HEK293 (cell line): ENCODE measurements around the gene ESR2.

Experiments used
- CTCF ChIP-seq: fragments of 450-650 bp; formaldehyde crosslinking; IDR thresholded peaks from 2 replicates; pipeline ENCODE4 v1.5.1; 2016; ENCODE audit warnings: missing biosample characterization, missing genetic modification characterization
- GFI1B ChIP-seq: fragments of 450-650 bp; formaldehyde crosslinking; IDR thresholded peaks from 2 replicates; pipeline ENCODE4 v1.5.1; 2016; ENCODE audit warnings: missing biosample characterization, missing genetic modification characterization
- HOXA7 ChIP-seq: sonication (generic); formaldehyde crosslinking; IDR thresholded peaks from 2 replicates; pipeline ENCODE4 v1.8.1; 2022; ENCODE audit warnings: missing genetic modification reagents, borderline replicate concordance
- PRDM4 ChIP-seq: fragments of 450-650 bp; formaldehyde crosslinking; IDR thresholded peaks from 2 replicates; pipeline ENCODE4 v1.5.1; 2017; ENCODE audit warnings: missing biosample characterization, missing genetic modification characterization
- SALL2 ChIP-seq: fragments of 450-650 bp; formaldehyde crosslinking; IDR thresholded peaks from 2 replicates; pipeline ENCODE4 v1.5.0; 2017; ENCODE audit warnings: missing biosample characterization, mild to moderate bottlenecking, missing genetic modification characterization, borderline replicate concordance
- ZBTB48 ChIP-seq: fragments of 450-650 bp; formaldehyde crosslinking; IDR thresholded peaks from 2 replicates; pipeline ENCODE4 v1.5.1; 2016; ENCODE audit warnings: missing biosample characterization, missing genetic modification characterization
- ZBTB7A ChIP-seq: fragments of 450-650 bp; formaldehyde crosslinking; IDR thresholded peaks from 2 replicates; pipeline ENCODE4 v1.5.1; 2016; ENCODE audit warnings: low read depth, missing biosample characterization, missing genetic modification characterization
- ZNF248 ChIP-seq: fragments of 450-650 bp; formaldehyde crosslinking; IDR thresholded peaks from 2 replicates; pipeline ENCODE4 v1.5.1; 2017; ENCODE audit warnings: missing biosample characterization, missing genetic modification characterization
- ZNF302 ChIP-seq: fragments of 450-650 bp; formaldehyde crosslinking; IDR thresholded peaks from 2 replicates; pipeline ENCODE4 v1.5.1; 2016; ENCODE audit warnings: missing biosample characterization, missing genetic modification characterization, low read depth
- ZNF324 ChIP-seq: fragments of 450-650 bp; formaldehyde crosslinking; IDR thresholded peaks from 2 replicates; pipeline ENCODE4 v1.5.1; 2016; ENCODE audit warnings: missing biosample characterization, missing genetic modification characterization

- TF ChIP-seq ZNF302 (no peak), HOXA7 (CRISPR knock-in tag) (no peak), GFI1B (no peak), CTCF (tag by site-specific recombination) (no peak), ZNF248 (tag by site-specific recombination) (no peak), ZBTB48 (tag by site-specific recombination) (no peak), SALL2 (no peak), PRDM4 (tag by site-specific recombination) (no peak), ZBTB7A (tag by site-specific recombination) (no peak), ZNF324 (no peak)
Observed at GRCh38 chr14:64213853-64214570, 80.2 kb downstream of the ESR2 start.
